NCI-H69 (cell line): Measurements from ENCODE around the gene ST8SIA4.

ENCODE experiments used
- DNase-seq: peaks from one replicate; lab custom pipeline; 2025; lab: John Stamatoyannopoulos, UW

ST8SIA4 gene, protein sequence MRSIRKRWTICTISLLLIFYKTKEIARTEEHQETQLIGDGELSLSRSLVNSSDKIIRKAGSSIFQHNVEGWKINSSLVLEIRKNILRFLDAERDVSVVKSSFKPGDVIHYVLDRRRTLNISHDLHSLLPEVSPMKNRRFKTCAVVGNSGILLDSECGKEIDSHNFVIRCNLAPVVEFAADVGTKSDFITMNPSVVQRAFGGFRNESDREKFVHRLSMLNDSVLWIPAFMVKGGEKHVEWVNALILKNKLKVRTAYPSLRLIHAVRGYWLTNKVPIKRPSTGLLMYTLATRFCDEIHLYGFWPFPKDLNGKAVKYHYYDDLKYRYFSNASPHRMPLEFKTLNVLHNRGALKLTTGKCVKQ

DNA sequence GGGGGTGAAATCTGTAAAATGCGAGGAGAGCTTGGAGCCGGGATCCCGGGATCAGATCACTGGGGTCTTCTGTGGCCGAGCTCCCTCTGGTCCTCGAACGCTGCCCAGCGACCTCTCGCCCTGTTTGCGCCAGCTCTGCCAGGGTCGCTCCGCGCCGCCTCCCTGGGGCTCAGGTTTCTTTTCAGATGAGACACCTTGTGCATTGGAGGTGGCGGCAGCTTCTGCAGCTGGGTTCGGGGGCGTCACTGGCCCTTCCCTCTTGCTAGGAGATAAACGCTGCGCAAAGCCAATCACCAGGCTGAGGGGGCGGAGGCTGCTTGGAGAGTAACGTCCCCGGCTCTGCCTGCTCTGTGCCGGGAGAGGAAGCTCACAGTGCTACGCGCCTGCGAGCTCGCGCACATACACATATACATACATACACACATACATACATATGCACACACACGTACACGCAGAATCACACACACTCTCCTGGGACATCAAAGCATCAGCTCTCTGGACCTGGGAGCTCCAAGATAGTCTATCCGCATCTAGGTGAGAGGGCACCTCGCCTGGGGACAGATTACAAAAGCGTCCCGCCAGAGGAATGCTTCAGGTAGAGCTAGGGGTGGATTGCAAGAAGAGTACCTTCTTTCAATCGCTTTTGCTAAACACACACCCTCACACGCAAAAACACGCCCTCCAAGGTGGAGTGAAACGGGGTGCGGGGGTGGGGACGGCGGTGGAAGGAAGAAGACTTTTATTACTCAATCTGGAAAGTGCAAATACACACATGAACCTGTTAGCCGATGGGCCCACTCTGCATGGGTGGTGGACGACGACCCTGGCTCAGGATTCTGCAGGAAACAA is at the start of gene ST8SIA4:
ST8SIA4 (minus strand) TSS at position 244 of the 849 bp plus-strand sequence. CDS start 327 bp downstream, outside the sequence.
- DNase-seq = peak; percentile 73

DNA sequence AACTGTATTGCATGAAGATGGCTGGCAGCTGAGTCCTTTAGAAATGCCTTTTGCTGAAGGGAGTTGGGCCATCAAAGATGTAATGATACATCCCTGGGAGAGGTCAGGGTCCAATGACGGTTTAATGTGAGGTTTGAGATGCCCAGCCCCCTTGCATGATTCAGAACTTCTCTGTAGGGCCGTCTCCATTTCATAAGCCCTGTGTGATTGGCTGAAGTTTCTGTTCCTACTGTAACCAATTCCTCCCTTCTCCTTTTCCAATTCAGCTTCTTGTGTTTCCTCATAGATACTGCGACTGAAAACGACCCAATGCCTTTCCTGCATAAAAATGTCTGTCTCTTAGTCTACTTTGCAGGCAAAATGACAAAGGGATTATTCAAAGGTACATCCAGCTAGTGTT is 47.9 kb upstream of the ST8SIA4 start:
- DNase-seq = no peak

DNA sequence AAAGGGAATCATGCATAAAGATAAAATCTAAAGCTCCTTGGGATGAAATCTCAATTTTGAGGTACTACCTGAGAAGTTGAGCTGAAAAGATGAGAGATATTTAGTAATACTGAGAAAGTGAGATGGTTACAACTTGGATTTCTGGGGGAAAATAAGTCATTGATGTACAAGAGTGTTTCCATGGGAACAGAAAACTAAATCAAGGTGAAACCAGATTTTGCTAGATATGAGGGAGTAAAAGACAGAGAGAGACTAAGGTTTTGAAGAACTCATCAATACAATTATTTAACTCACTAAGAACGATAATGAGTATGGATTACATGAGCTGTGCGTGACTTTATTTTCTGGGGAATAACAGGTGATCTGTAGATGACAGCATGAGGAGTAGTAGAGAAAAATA is 10.2 kb upstream of the ST8SIA4 start:
- no peak for DNase-seq

DNA sequence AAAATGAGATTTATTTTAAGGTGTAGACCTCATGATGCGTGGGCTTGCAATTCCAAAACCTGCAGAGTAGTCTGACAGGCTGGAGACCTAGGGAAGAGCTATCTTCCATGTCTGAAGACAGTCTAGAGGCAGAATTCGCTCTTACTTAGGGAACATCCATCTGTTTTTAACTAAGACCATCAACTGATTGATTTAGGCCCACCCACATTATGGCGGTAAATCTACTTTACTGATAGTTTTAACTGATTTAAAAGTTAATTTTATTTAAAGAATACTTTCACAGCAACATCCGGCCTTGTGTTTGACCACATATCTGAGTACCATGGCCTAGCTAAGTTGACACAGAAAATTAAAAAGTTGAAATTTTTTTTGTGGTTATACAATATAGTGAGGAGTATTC is 6.0 kb upstream of the ST8SIA4 start:
- no peak for DNase-seq

DNA sequence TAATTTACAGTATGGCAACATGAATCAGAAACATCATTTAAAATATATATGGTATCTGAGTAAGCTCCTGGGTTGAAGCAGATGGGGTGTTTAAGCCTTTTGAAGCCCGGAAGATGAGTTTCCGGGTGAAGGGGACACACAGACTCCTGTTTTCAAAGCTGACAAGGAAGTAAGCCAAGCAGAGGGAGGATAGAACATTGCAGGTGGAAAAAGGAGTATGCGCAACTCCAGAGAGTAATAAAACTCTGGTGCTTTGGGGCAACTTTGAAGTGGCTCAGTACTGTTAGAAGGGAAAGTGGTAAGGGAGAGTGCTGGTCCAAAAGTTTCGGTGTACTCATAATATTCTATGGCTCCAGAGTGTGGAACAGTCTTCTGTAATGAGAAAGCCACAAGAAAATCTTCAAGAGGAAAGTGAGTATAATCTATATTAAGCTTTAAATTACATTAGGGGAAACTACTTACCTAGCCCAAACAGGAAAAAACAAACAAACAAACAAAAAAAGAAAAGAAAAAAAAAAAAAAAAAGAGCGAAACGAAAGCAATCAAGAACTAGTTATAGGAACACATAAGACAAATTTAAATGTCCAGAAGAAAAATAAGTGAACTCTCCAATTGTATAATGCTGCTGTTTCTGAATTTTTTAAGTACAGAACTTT is 2.3 kb upstream of the ST8SIA4 start:
- DNase-seq = no peak

DNA sequence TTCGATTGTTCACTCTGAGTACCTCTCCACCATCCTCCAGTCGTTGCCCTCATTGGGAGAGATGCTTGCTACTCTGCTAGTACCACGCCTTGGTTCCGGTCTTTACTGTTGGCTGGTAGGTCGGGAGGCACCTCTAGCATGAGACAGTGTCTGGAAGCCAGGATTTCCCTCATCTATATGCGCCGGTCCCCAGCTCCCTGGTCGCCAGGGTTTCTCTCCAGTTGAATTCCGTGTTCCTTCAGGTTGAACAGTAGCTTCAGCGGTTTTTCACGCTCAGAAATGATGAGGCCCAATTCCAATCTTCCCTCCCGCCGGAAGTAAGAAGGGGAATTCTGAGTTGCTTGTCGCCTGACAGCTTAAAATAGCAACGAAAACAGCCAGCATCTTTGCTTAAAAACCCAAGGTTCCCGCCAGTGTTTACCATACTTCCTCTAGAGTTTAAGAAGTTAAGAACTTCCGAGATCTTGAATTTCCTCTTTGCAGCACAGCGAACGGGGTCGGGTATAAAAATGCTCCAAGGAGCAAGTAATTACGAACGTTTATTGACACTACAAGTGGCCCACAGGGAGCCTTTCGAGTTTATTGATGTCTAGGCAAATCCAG is 1.3 kb upstream of the ST8SIA4 start:
- no peak for DNase-seq

DNA sequence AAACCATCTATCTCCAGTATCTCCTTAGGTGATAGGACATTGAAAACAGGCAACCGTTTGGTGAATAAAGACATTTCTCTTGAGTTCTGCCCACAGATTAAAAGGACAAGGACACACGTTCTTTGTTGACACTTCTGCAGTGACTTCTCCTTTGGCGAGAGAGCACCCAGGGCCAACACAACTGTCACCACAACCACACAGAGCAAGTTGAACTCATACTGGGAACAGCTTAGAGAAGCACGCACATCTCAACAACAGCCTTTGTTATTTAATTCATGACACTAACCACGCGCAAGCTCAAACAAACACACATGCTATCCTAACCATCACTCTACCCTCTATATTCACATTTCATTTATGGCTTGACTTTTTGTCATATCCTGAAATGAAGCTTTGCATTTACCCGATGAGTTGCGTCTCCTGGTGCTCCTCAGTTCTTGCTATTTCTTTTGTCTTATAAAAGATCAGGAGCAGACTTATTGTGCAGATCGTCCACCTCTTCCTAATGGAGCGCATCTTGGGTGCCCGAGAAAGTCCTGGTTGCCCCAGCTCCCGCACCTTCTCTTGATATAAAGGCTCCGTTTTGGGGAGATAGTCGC is 543 bp downstream of the ST8SIA4 start:
- DNase-seq = peak; percentile 25

DNA sequence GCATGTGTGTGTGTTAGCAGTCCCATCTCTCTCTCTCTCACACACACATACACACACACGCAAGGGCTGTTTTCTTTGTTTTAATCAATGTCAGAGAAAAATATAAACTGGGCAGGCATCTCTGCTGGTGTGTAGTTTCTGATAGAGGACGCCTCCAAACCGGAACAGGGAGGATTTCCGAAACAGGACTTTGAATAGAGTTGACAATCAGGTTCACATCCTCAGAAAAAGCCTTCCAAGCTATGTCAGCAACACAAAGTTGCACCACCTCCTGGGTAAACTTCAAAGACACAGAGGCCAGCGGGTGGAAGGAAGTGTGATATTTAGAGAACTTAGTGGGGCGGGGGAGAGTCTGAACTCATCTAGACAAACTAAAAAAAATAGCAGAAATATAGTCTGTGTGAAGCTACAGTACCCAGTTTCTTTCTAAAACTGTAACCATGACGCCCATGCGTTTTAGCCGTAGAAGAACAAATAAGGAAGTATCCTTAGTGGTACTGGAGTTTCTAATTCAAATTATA is 1.2 kb downstream of the ST8SIA4 start:
- DNase-seq = peak; percentile 26

DNA sequence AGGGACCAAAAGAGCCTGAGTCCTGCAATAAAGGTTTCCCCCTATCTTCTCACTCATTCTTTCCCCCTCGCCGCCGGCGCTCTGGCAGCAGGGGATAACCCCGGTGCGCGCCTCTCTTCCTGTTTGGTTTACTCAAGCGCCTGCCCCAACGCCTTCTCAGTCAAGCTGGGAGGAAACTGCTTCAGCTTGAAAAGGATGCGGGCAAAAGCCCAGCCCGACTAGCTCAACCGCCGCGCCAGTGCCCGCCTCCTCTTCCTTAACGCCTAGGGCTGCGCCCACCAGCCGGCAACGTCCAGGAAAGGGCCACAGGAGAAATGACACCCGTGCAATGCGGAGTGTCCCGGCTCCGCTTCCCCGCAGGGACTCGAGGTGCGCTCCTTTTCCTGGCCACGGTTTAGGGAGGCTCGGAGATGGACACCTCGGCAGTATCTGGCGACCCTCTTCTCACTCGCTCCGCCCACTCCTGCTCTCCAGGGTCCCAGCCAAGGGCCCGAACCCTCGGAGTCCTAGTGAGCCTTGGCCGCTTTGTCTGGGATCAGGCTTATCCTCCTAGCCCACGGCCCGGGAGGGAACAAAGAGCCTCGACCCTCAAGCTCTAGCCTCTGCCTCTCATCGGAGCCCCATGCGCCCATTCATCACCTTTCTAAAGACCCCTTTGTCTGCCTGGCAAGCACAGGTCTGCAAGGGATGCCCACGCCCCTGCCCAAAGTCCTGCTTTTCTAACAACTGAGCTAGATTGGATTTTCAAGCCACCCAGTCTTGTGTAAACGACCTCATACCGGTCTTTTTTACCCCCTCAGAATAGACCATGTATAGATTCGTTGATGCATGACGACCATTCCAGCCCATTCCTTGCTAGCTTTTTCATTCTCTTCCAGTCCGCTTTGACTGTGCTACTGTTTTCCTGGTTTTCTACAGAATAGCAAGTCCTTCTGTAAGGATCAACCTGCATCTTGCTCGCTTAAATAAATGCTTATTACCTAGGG is 2.0 kb downstream of the ST8SIA4 start:
- DNase-seq = peak; percentile 83

DNA sequence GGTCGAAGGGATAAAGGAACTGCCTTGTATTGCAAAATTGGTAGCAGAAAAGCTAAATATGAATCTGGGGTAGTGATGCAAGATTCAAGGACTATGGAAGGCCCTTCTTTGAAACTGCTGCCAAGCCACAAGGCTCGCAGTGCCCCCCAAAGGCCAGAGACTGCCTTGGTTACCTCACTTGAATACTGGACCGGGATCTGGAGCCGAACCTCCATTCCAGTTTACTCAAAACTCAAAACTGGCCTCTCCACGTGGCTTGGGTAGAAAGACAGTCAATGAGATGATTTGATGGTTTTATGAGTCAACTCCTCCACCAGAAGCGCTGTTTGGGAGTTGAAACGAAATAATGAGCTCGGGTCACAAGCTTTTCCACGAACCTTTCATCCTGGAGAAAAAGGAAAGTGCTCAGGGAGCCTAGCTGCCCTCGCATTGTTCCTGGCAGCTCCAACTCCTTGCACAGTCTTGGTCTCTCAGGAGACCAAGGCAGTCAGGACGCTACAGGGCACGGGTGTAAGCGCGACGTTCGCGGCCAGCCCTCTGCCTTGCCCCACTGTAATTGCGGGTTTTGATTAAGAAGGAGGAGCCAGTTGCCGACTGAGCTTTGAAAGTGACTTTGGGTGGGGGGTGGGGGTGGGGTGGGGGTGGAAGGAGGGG is 2.8 kb downstream of the ST8SIA4 start:
- DNase-seq = peak; percentile 78

DNA sequence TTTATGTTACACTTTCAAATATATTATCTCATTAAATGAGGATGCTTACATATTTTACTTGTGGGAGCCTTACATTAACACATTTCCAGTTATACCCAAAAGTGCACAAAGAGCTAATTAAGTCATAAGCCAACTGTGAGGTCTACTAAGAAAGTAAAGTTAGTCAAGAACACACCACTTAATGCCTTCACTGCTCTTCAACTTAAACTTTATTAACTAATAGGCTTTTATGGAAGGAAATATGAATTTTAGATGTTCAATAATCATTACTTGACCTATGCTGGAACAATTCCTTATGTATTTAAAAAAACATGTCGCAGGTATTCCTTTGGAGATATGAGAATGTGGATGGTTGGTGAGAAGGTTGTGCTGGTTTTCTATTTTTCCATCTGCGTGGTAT is 3.4 kb downstream of the ST8SIA4 start:
- no peak for DNase-seq

DNA sequence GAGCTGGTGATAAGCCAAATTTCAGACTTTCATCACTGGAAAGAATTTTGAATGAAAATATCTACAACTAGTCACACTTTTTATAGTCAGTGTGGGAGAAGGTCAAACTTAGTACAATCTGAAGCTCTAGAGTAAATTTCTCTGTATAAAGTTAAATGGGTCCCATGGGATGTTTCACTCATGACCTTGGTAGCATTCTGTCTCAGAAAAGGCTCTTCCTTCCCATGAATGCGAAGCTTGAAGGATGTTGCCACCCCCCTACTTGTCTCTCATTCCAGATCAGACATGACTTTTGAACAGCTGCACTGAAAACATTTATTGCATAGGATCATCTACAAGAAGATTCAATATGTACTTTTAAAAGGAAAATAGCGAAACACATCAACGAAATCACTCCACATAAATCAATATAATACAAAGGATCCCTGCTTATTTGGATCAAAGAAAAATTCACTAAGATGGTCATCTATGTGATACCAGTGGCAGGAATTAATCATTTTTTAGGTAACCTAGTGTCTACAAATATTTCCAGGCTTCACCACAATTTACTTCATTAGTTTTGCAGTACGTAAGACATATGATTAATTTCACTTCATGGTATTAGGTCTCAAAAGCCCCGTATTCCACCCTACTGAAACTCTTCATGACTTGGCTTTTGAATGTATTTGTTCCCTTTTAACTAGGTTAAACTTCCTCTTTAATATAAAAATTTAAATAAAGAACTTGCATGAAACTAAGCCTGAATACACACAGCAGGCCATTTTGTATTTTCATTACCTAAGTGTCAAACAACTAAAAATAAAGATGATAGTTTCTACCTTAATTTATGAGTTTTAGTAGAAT is 4.4 kb downstream of the ST8SIA4 start:
- DNase-seq = no peak

DNA sequence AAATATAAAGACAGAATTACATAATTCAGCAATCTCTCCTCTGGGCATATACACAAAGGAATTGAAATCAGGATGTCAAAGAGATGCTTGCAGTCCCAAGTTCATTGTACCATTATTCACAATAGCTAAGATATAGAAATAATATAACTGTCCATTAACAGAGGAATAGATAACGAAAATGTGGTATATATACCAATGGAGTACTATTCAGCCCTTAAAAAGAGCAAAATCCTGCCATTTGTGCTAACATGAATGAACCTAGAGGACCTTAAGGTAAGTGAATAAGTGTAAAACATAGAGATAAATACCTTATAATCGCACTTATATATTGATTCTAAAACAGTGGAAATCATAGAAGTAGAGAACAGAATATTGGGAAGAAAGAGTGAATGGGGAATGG is 7.0 kb downstream of the ST8SIA4 start:
- no peak for DNase-seq

DNA sequence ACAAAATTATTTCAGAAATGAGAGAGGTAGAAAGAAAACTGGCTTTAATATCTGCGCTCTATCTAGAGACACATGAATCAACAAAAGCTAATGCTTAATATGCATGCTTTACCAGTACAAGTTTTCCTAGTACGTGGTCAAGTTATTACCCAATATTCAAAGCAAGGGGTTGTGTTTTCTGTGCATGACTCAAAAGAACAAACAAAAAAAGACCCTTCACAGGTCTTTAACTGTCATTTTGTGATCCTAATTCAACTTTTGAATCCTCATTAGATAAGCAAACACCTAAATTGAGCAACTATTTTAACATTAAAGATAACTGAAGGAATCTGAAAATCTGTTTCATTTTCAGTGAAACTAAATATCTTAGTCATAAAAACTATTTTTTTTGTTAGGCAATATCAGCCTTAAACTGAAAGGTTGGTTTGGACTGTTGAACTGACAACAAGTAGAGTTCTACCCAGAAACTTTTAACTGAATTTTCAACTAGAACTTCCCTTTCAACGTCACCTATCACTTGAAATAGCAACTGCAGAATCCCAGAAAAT is 12.5 kb downstream of the ST8SIA4 start:
- no peak for DNase-seq

DNA sequence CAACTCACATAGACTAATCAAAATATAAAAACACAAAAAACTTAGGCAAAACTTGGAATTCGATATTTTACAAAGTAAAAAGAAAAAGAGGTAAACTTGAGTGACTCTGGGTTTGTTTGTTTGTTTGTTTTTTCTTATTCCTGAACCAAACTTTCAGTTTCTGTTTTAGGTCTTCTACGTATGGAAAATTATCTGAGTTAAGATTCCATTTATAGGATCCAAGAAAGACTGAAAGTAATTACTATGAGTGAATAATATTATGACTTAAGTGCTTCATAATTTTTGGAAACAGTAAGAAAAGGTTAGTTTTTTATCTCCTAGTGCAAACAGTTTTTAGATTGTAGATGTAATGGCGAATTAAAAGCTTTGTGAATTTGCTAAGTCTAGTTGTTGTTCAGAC is 13.2 kb downstream of the ST8SIA4 start:
- DNase-seq = no peak

DNA sequence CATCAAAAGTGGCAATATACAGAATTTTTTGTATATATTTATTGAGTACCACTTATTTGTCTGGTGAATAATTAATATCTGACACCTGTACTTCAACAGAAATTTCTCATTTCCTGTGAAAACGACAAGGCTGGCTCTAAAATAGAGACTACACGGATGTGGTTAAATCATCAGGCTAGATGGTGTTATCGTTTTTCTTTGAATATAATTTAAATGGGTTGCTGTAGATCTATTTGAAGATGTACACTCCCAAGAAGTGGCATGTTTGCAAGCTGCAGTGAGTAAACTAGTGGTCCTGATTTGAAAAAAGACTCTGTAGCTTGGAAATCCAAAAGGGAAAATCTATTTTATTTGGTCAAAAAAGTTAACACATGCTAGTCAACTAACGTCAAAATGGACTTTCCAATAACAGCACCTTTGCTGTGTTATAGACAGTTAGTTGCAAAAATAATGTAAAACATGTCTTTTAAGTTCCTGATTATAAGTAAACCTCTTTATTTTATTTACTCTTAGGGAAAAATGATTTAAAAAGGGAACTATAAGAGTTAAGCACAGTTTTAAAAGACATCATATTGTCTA is 13.8 kb downstream of the ST8SIA4 start:
- DNase-seq = no peak

DNA sequence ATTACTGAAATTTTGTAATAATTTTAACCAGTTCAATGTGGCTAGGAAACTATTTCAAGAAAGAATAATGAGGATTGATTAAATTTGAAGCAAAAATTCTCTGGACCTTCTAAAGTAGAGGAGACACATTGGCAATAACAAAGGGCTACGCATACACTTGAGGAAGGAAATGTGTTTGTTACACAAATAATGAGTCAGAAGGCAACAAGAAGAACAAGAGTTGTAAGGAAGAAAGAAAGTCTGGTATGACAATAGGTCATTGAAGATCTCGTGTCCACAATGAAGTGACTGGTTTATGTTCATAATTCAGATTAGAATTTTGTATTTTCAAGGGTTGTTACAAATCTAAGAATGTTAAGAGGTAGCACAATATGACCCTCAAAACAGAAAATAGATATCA is 25.8 kb downstream of the ST8SIA4 start:
- no peak for DNase-seq
